Measurements from ENCODE around the gene NPL.

NPL gene

GRCh38 chr1:182823220-182823619 lies 33.6 kb downstream of the NPL start:
- no peak overlapping the region for H3K27ac ChIP-seq
- TF ChIP-seq CTCF (conservative IDR thresholded peaks at IDR 0.05) (no peak), ZFX (IDR thresholded peaks at IDR 0.05) (no peak)

GRCh38 chr1:182826892-182827291 lies 37.3 kb downstream of the NPL start:
- no peak for TF ChIP-seq ZFX (IDR thresholded peaks at IDR 0.05)
- no peak for TF ChIP-seq CTCF (conservative IDR thresholded peaks at IDR 0.05)
- no peak overlapping the region for H3K27ac ChIP-seq

- TF ChIP-seq ZFX (IDR thresholded peaks at IDR 0.05) (no peak), CTCF (conservative IDR thresholded peaks at IDR 0.05) (no peak)
These were observed 39.8 kb downstream of the NPL start for GRCh38 chr1:182829285-182829932.

GRCh38 chr1:182833271-182833670 lies 43.7 kb downstream of the NPL start:
- TF ChIP-seq CTCF (conservative IDR thresholded peaks at IDR 0.05) = no peak
- TF ChIP-seq ZFX (IDR thresholded peaks at IDR 0.05) = no peak
- no peak overlapping the region for H3K27ac ChIP-seq

More at GRCh38 chr1:182829285-182829932, 39.8 kb downstream of the NPL start:
- H3K27ac ChIP-seq = no peak overlapping the region

- no peak overlapping the region for H3K27ac ChIP-seq
- TF ChIP-seq ZFX (IDR thresholded peaks at IDR 0.05) = no peak
- TF ChIP-seq CTCF (conservative IDR thresholded peaks at IDR 0.05) = no peak
These were observed 44.8 kb downstream of the NPL start for GRCh38 chr1:182834326-182834725.

- H3K27ac ChIP-seq = no peak overlapping the region
- TF ChIP-seq CTCF (conservative IDR thresholded peaks at IDR 0.05) (no peak), ZFX (IDR thresholded peaks at IDR 0.05) (no peak)
These were observed 46.2 kb downstream of the NPL start for GRCh38 chr1:182835806-182836205.

GRCh38 chr1:182839209-182840066 lies 49.9 kb downstream of the NPL start, which contains the start of gene DHX9:
TSS of gene DHX9 (plus strand) at chr1:182839347. CDS start at chr1:182842567, 3,220 bp downstream.
- TF ChIP-seq CTCF (conservative IDR thresholded peaks at IDR 0.05) (peak; percentile 34), ZFX (IDR thresholded peaks at IDR 0.05) (peak; percentile 67)
- H3K27ac ChIP-seq = peak within 1 kb of the TSS; percentile 93
